ENCODE measurements around the gene MDM2. TPM values are rescaled to one million over a fixed set of nuclear protein-coding genes. Genes with fewer than 3 reads are reported as not detected.

MDM2 gene
- total and polyA plus RNA-seq, 4 donors = 24.9 to 155 (median 108) TPM

- H3K9ac ChIP-seq (ENCODE audit: insufficient read depth in 1 of 2, low read length in 2 of 2) = no peak overlapping the region
- no peak overlapping the region for H3K27ac ChIP-seq (ENCODE audit: low read depth in 1 of 2, low read length in 1 of 2)
- no peak for TF ChIP-seq CTCF (IDR thresholded peaks at IDR 0.05; ENCODE audit: control extremely low read depth, extremely low read depth)
- peaks cover 0 to 3% (median 1%) of the 10 kb centered on the region in 4 donors for H3K36me3 ChIP-seq (ENCODE audit: control insufficient read depth in 4 of 4, insufficient read depth in 4 of 4, low read length in 4 of 4)
- H3K27me3 ChIP-seq (ENCODE audit: control insufficient read depth in 3 of 3, insufficient read depth in 3 of 3, low read length in 2 of 3) = no peaks in the 10 kb centered on the region
- H3K4me1 ChIP-seq (ENCODE audit: control insufficient read depth in 5 of 5, insufficient read depth in 5 of 5, low read length in 5 of 5) = no peaks in the 10 kb centered on the region
- H3K4me3 ChIP-seq = no peak overlapping the region
- ATAC-seq (ENCODE audit: insufficient read depth, low FRiP score) = no peak
- no peaks in the 10 kb centered on the region for H3K9me3 ChIP-seq (ENCODE audit: control insufficient read depth in 4 of 4, insufficient read depth in 3 of 4, low read length in 3 of 4)
- DNase-seq = no peak
- 90 to 93% methylated on average over 3 of the region's 3 CpGs for WGBS, 2 donors
Measured at GRCh38 chr12:68853396-68854077, 45.6 kb downstream of the MDM2 start.

GRCh38 chr12:68854078-68854468 lies 46.1 kb downstream of the MDM2 start:
- Histone ChIP-seq H3K4me1 (ENCODE audit: control insufficient read depth in 5 of 5, insufficient read depth in 5 of 5, low read length in 5 of 5) (no peaks in the 10 kb centered on the region), H3K9me3 (ENCODE audit: control insufficient read depth in 4 of 4, insufficient read depth in 3 of 4, low read length in 3 of 4) (no peaks in the 10 kb centered on the region), H3K27me3 (ENCODE audit: control insufficient read depth in 3 of 3, insufficient read depth in 3 of 3, low read length in 2 of 3) (no peaks in the 10 kb centered on the region), H3K36me3 (ENCODE audit: control insufficient read depth in 4 of 4, insufficient read depth in 4 of 4, low read length in 4 of 4) (peaks cover 0 to 3% (median 1%) of the 10 kb centered on the region in 4 donors), H3K27ac (ENCODE audit: low read depth in 1 of 2, low read length in 1 of 2) (no peak overlapping the region), H3K9ac (ENCODE audit: insufficient read depth in 1 of 2, low read length in 2 of 2) (no peak overlapping the region), H3K4me3 (no peak overlapping the region)
- ATAC-seq (ENCODE audit: insufficient read depth, low FRiP score) (no peak), DNase-seq (no peak)
- 97% methylated on average over 2 of the region's 2 CpGs for WGBS, 2 donors
- TF ChIP-seq CTCF (IDR thresholded peaks at IDR 0.05; ENCODE audit: control extremely low read depth, extremely low read depth) = no peak

- Histone ChIP-seq H3K9me3 (ENCODE audit: control insufficient read depth in 4 of 4, insufficient read depth in 3 of 4, low read length in 3 of 4) (no peaks in the 10 kb centered on the region), H3K36me3 (ENCODE audit: control insufficient read depth in 4 of 4, insufficient read depth in 4 of 4, low read length in 4 of 4) (peaks cover 0 to 3% (median 1%) of the 10 kb centered on the region in 4 donors), H3K9ac (ENCODE audit: insufficient read depth in 1 of 2, low read length in 2 of 2) (no peak overlapping the region), H3K4me1 (ENCODE audit: control insufficient read depth in 5 of 5, insufficient read depth in 5 of 5, low read length in 5 of 5) (no peaks in the 10 kb centered on the region), H3K4me3 (no peak overlapping the region), H3K27ac (ENCODE audit: low read depth in 1 of 2, low read length in 1 of 2) (no peak overlapping the region), H3K27me3 (ENCODE audit: control insufficient read depth in 3 of 3, insufficient read depth in 3 of 3, low read length in 2 of 3) (no peaks in the 10 kb centered on the region)
- ATAC-seq (ENCODE audit: insufficient read depth, low FRiP score) = no peak
- WGBS, 2 donors = 92 to 100% methylated on average over 3 of the region's 3 CpGs
- DNase-seq = no peak
- no peak for TF ChIP-seq CTCF (IDR thresholded peaks at IDR 0.05; ENCODE audit: control extremely low read depth, extremely low read depth)
Measured at GRCh38 chr12:68854554-68854953, 46.6 kb downstream of the MDM2 start.

- 90 to 98% methylated on average over 3 of the region's 3 CpGs for WGBS, 2 donors
Measured at GRCh38 chr12:68855111-68855510, 47.1 kb downstream of the MDM2 start.

More at GRCh38 chr12:68855111-68855510, 47.1 kb downstream of the MDM2 start:
- no peaks in the 10 kb centered on the region for H3K4me1 ChIP-seq (ENCODE audit: control insufficient read depth in 5 of 5, insufficient read depth in 5 of 5, low read length in 5 of 5)
- ATAC-seq (ENCODE audit: insufficient read depth, low FRiP score) = no peak
- H3K9me3 ChIP-seq (ENCODE audit: control insufficient read depth in 4 of 4, insufficient read depth in 3 of 4, low read length in 3 of 4) = no peaks in the 10 kb centered on the region
- no peaks in the 10 kb centered on the region for H3K27me3 ChIP-seq (ENCODE audit: control insufficient read depth in 3 of 3, insufficient read depth in 3 of 3, low read length in 2 of 3)
- no peak for DNase-seq
- H3K36me3 ChIP-seq (ENCODE audit: control insufficient read depth in 4 of 4, insufficient read depth in 4 of 4, low read length in 4 of 4) = peaks cover 0 to 3% (median 1%) of the 10 kb centered on the region in 4 donors
- no peak overlapping the region for H3K9ac ChIP-seq (ENCODE audit: insufficient read depth in 1 of 2, low read length in 2 of 2)
- no peak for TF ChIP-seq CTCF (IDR thresholded peaks at IDR 0.05; ENCODE audit: control extremely low read depth, extremely low read depth)
- no peak overlapping the region for H3K27ac ChIP-seq (ENCODE audit: low read depth in 1 of 2, low read length in 1 of 2)
- no peak overlapping the region for H3K4me3 ChIP-seq
